ENCODE measurements around the gene MLC1.

Gene MLC1

GRCh38 chr22:50014053-50014501 lies 71.1 kb downstream of the MLC1 start:
- DNase-seq = no peak

GRCh38 chr22:50012211-50013181 lies 72.7 kb downstream of the MLC1 start, which contains the start of gene IL17REL:
IL17REL (minus strand) TSS chr22:50012765; CDS start chr22:50012646, 119 bp downstream.
- no peak for DNase-seq

GRCh38 chr22:50011447-50012210 lies 73.6 kb downstream of the MLC1 start:
- DNase-seq = no peak

GRCh38 chr22:50010676-50011446 lies 74.4 kb downstream of the MLC1 start:
- DNase-seq = no peak

- no peak for DNase-seq
Measured at GRCh38 chr22:50009765-50010675, 75.2 kb downstream of the MLC1 start.
